ENCODE measurements around the gene EID3. TPM values are rescaled to one million over a fixed set of nuclear protein-coding genes. Genes with fewer than 3 reads are reported as not detected.

The EID3 gene
- total RNA-seq, 3 donors from 2014 or later (not counting 1 experiment from before 2014, with no cell fraction given), result 10.4 to 13.0 (median 12.7) TPM

- H3K4me3 Mint-ChIP-seq, result no peak overlapping the region
- Histone ChIP-seq H3K4me1 (ENCODE audit: control insufficient read depth, insufficient read depth, low read length) (no peaks in the 10 kb centered on the region), H3K36me3 (ENCODE audit: control insufficient read depth, insufficient read depth, low read length) (peaks cover 21% of the 10 kb centered on the region), H3K9me3 (ENCODE audit: control insufficient read depth, insufficient read depth, low read length) (no peaks in the 10 kb centered on the region), H3K4me3 (ENCODE audit: low read length) (no peak overlapping the region), H3K27ac (ENCODE audit: low read length) (no peak overlapping the region), H3K27me3 (ENCODE audit: control insufficient read depth, insufficient read depth, low read length) (no peaks in the 10 kb centered on the region)
- no peak for TF ChIP-seq CTCF (IDR thresholded peaks at IDR 0.05)
- intact Hi-C loops (cut with micrococcal nuclease), result no loop called here
- H3K9me3 Mint-ChIP-seq, result no peaks in the 10 kb centered on the region
- no peaks in the 10 kb centered on the region for H3K36me3 Mint-ChIP-seq
- ATAC-seq (no peak), DNase-seq (no peak)
- peaks cover 0 to 5% of the 10 kb centered on the region in 2 donors for H3K4me1 Mint-ChIP-seq
- no peaks in the 10 kb centered on the region for H3K27me3 Mint-ChIP-seq (ENCODE audit: low read depth in 2 of 2)
- H3K27ac Mint-ChIP-seq, result peak overlapping the region in 1 of 2 donors; percentile 27
- WGBS (ENCODE audit: insufficient coverage), result 97% methylated on average over 11 of the region's 11 CpGs
Measured at GRCh38 chr12:104348283-104348993, 44.9 kb downstream of the EID3 start.

GRCh38 chr12:104348994-104349494 is 45.5 kb downstream of the EID3 start:
- no peaks in the 10 kb centered on the region for H3K27me3 ChIP-seq (ENCODE audit: control insufficient read depth, insufficient read depth, low read length)
- H3K36me3 ChIP-seq (ENCODE audit: control insufficient read depth, insufficient read depth, low read length), result peaks cover 21% of the 10 kb centered on the region
- no peak overlapping the region for H3K4me3 ChIP-seq (ENCODE audit: low read length)
- intact Hi-C loops (cut with micrococcal nuclease), result no loop called here
- DNase-seq (no peak), ATAC-seq (no peak)
- Mint-ChIP-seq H3K4me1 (peaks cover 0 to 5% of the 10 kb centered on the region in 2 donors), H3K9me3 (no peaks in the 10 kb centered on the region), H3K36me3 (no peaks in the 10 kb centered on the region), H3K27me3 (ENCODE audit: low read depth in 2 of 2) (no peaks in the 10 kb centered on the region), H3K4me3 (no peak overlapping the region), H3K27ac (no peak overlapping the region)
- no peaks in the 10 kb centered on the region for H3K4me1 ChIP-seq (ENCODE audit: control insufficient read depth, insufficient read depth, low read length)
- no peaks in the 10 kb centered on the region for H3K9me3 ChIP-seq (ENCODE audit: control insufficient read depth, insufficient read depth, low read length)
- TF ChIP-seq CTCF (IDR thresholded peaks at IDR 0.05), result no peak
- H3K27ac ChIP-seq (ENCODE audit: low read length), result no peak overlapping the region
- WGBS (ENCODE audit: insufficient coverage), result 80% methylated on average over 1 of the region's 2 CpGs

- Histone ChIP-seq H3K27ac (ENCODE audit: low read length) (no peak overlapping the region), H3K9me3 (ENCODE audit: control insufficient read depth, insufficient read depth, low read length) (no peaks in the 10 kb centered on the region), H3K36me3 (ENCODE audit: control insufficient read depth, insufficient read depth, low read length) (peaks cover 21% of the 10 kb centered on the region), H3K4me1 (ENCODE audit: control insufficient read depth, insufficient read depth, low read length) (no peaks in the 10 kb centered on the region), H3K27me3 (ENCODE audit: control insufficient read depth, insufficient read depth, low read length) (no peaks in the 10 kb centered on the region), H3K4me3 (ENCODE audit: low read length) (no peak overlapping the region)
- H3K27me3 Mint-ChIP-seq (ENCODE audit: low read depth in 2 of 2), result no peaks in the 10 kb centered on the region
- ATAC-seq (no peak), DNase-seq (no peak)
- H3K36me3 Mint-ChIP-seq, result no peaks in the 10 kb centered on the region
- H3K27ac Mint-ChIP-seq, result peak overlapping the region in 1 of 2 donors; percentile 64
- intact Hi-C loops (cut with micrococcal nuclease), result no loop called here
- no peak overlapping the region for H3K4me3 Mint-ChIP-seq
- TF ChIP-seq CTCF (IDR thresholded peaks at IDR 0.05), result no peak
- WGBS (ENCODE audit: insufficient coverage), result 97% methylated on average over 8 of the region's 8 CpGs
- no peaks in the 10 kb centered on the region for H3K4me1 Mint-ChIP-seq
- no peaks in the 10 kb centered on the region for H3K9me3 Mint-ChIP-seq
Measured at GRCh38 chr12:104350211-104351056, 46.9 kb downstream of the EID3 start.

All from natural killer cell (primary cell).